GM12892 (cell line): ENCODE measurements around the gene CCNL2.

Source experiments
- POLR2A ChIP-seq: IDR thresholded peaks from 2 replicates; pipeline ENCODE4 v1.6.1; 2011; ENCODE audit warnings: low read depth, low read length, control low read depth
- POLR2AphosphoS5 ChIP-seq: IDR thresholded peaks from 2 replicates; pipeline ENCODE4 v1.6.1; 2011; ENCODE audit warnings: low read depth, low read length, control low read depth
- TAF1 ChIP-seq: IDR thresholded peaks from 2 replicates; pipeline ENCODE4 v1.6.1; 2011; ENCODE audit warnings: low read depth, mild to moderate bottlenecking, control low read depth, low read length, borderline replicate concordance

- TF ChIP-seq POLR2AphosphoS5 = no peak
- TF ChIP-seq POLR2A = no peak
- TF ChIP-seq TAF1 = no peak
Measured at GRCh38 chr1:1432951-1433803, 34.0 kb upstream of the CCNL2 start.
